Upper lobe of left lung (tissue), 6 donors: ENCODE results near the gene OCSTAMP. TPM values are rescaled to one million over a fixed set of nuclear protein-coding genes. Genes with fewer than 3 reads are reported as not detected.

Experiments used
- ATAC-seq, 2 donors: fragments of 200-7000 bp; cut with Tn5 transposase; one replicate each; pipeline ENCODE4 v1.9.1; 2022; ENCODE audit warnings: mild to moderate bottlenecking in 2 of 2, moderate library complexity in 2 of 2; ENCODE audit not compliant: low FRiP score in 2 of 2
- DNase-seq, 2 donors: peaks; one replicate each; pipeline ENCODE4 v3.0.0-alpha.2; 2019 to 2020
- H3K27ac ChIP-seq, 4 donors: fragments of 200-600 bp; sonication (generic); one replicate each; pipeline ENCODE4 v1.5.1; 2016 to 2019
- H3K27me3 ChIP-seq, 4 donors: fragments of 200-600 bp; sonication (generic); one replicate each; pipeline ENCODE4 v1.5.1; 2017 to 2019
- H3K36me3 ChIP-seq, 4 donors: fragments of 200-600 bp; sonication (generic); one replicate each; pipeline ENCODE4 v1.5.1; 2016 to 2019
- H3K4me1 ChIP-seq, 4 donors: fragments of 200-600 bp; sonication (generic); one replicate each; pipeline ENCODE4 v1.5.1; 2018 to 2019
- H3K4me3 ChIP-seq, 4 donors: fragments of 200-600 bp; sonication (generic); one replicate each; pipeline ENCODE4 v1.5.1; 2017 to 2019; ENCODE audit warnings: mild to moderate bottlenecking in 2 of 4, moderate library complexity in 1 of 4
- H3K9me3 ChIP-seq, 4 donors: fragments of 200-600 bp; sonication (generic); one replicate each; pipeline ENCODE4 v1.5.1; 2018 to 2019
- CTCF ChIP-seq, 6 experiments: fragments of 450-650 bp in 4 of 6; fragments of 200-600 bp in 2 of 6; sonication (generic) in 2 of 6; IDR thresholded peaks; one replicate each; pipeline ENCODE4 v1.5.1; 2016 to 2019; ENCODE audit warnings: antibody characterized with exemption in 6 of 6
- EP300 ChIP-seq, 4 donors: sonication (generic); formaldehyde crosslinking; IDR thresholded peaks; one replicate each; pipeline ENCODE4 v1.5.1; 2017; ENCODE audit warnings: antibody characterized with exemption in 4 of 4, control low read depth in 2 of 4
- POLR2A ChIP-seq, 4 donors: fragments of 450-650 bp; IDR thresholded peaks; one replicate each; pipeline ENCODE4 v1.5.1; 2016 to 2017; ENCODE audit warnings: antibody characterized with exemption in 4 of 4, mild to moderate bottlenecking in 2 of 4
- POLR2AphosphoS5 ChIP-seq, 2 donors: sonication (generic); formaldehyde crosslinking; IDR thresholded peaks; one replicate each; pipeline ENCODE4 v1.5.1; 2017; ENCODE audit warnings: antibody characterized with exemption in 2 of 2
- WGBS, 2 donors: methylation state at CpG; one replicate each; pipeline ENCODE4 v1.1.5; 2017 to 2018; 5-methylcytosine and 5-hydroxymethylcytosine counted together
- total RNA-seq, 6 donors: library from RNA; depleted of rRNA in 4 of 6; stranded (reverse); fragments of >200 nt in 4 of 6; gene quantifications; one replicate each; pipeline versions ENCODE4 v1.1.0 to v1.2.1, GENCODE V29; 2016 to 2021
- donor health status: DM: no; HTN: no; CAD: no; lungs with moderate emphysema.
- donor health status: DM: no; HTN: yes; CAD: no; lungs with severe emphysema.

The OCSTAMP gene
- total RNA-seq, 6 donors from 2014 or later, result not detected

- TF ChIP-seq POLR2A (IDR thresholded peaks at IDR 0.05), result no peak
- TF ChIP-seq EP300 (IDR thresholded peaks at IDR 0.05), result no peak
- no peak for TF ChIP-seq CTCF (IDR thresholded peaks at IDR 0.05)
- no peak for TF ChIP-seq POLR2AphosphoS5 (IDR thresholded peaks at IDR 0.05)
- Histone ChIP-seq H3K4me3 (no peak overlapping the region), H3K36me3 (no peaks in the 10 kb centered on the region), H3K4me1 (no peaks in the 10 kb centered on the region), H3K9me3 (no peaks in the 10 kb centered on the region), H3K27me3 (no peaks in the 10 kb centered on the region), H3K27ac (no peak overlapping the region)
- ATAC-seq (no peak), DNase-seq (no peak)
- 96 to 98% methylated on average over 5 of the region's 5 CpGs for WGBS, 2 donors
Observed at GRCh38 chr20:46586724-46587123, 36.3 kb upstream of the OCSTAMP start.

GRCh38 chr20:46584508-46584907 lies 34.1 kb upstream of the OCSTAMP start:
- Histone ChIP-seq H3K9me3 (no peaks in the 10 kb centered on the region), H3K4me3 (no peak overlapping the region), H3K36me3 (no peaks in the 10 kb centered on the region), H3K4me1 (no peaks in the 10 kb centered on the region), H3K27ac (no peak overlapping the region), H3K27me3 (no peaks in the 10 kb centered on the region)
- DNase-seq (no peak), ATAC-seq (no peak)
- no peak for TF ChIP-seq POLR2AphosphoS5 (IDR thresholded peaks at IDR 0.05)
- TF ChIP-seq EP300 (IDR thresholded peaks at IDR 0.05), result no peak
- TF ChIP-seq CTCF (IDR thresholded peaks at IDR 0.05), result no peak
- no peak for TF ChIP-seq POLR2A (IDR thresholded peaks at IDR 0.05)
- WGBS, 2 donors, result 51 to 54% methylated on average over 2 of the region's 2 CpGs

- no peak overlapping the region for H3K27ac ChIP-seq
- 73 to 79% methylated on average over 13 to 17 of the region's 17 CpGs for WGBS, 2 donors
- TF ChIP-seq CTCF (IDR thresholded peaks at IDR 0.05) (no peak), POLR2A (IDR thresholded peaks at IDR 0.05) (no peak), POLR2AphosphoS5 (IDR thresholded peaks at IDR 0.05) (no peak), EP300 (IDR thresholded peaks at IDR 0.05) (no peak)
- no peak overlapping the region for H3K4me3 ChIP-seq
- no peaks in the 10 kb centered on the region for H3K36me3 ChIP-seq
- H3K27me3 ChIP-seq, result no peaks in the 10 kb centered on the region
- no peak for DNase-seq
- H3K9me3 ChIP-seq, result no peaks in the 10 kb centered on the region
- H3K4me1 ChIP-seq, result no peaks in the 10 kb centered on the region
- no peak for ATAC-seq
Observed at GRCh38 chr20:46583411-46584214, 33.2 kb upstream of the OCSTAMP start.

- no peak for TF ChIP-seq CTCF (IDR thresholded peaks at IDR 0.05)
- TF ChIP-seq POLR2AphosphoS5 (IDR thresholded peaks at IDR 0.05), result no peak
- TF ChIP-seq EP300 (IDR thresholded peaks at IDR 0.05), result no peak
- TF ChIP-seq POLR2A (IDR thresholded peaks at IDR 0.05), result no peak
- no peak overlapping the region for H3K4me3 ChIP-seq
- no peaks in the 10 kb centered on the region for H3K27me3 ChIP-seq
- H3K27ac ChIP-seq, result no peak overlapping the region
- H3K4me1 ChIP-seq, result no peaks in the 10 kb centered on the region
- ATAC-seq (no peak), DNase-seq (no peak)
- WGBS, 2 donors, result 83 to 87% methylated on average over 5 of the region's 5 CpGs
- H3K9me3 ChIP-seq, result no peaks in the 10 kb centered on the region
- H3K36me3 ChIP-seq, result no peaks in the 10 kb centered on the region
Observed at GRCh38 chr20:46582648-46583047, 32.2 kb upstream of the OCSTAMP start.

GRCh38 chr20:46581391-46581790 lies 30.9 kb upstream of the OCSTAMP start:
- 74 to 83% methylated on average over 3 of the region's 3 CpGs for WGBS, 2 donors
- H3K4me1 ChIP-seq, result no peaks in the 10 kb centered on the region
- H3K9me3 ChIP-seq, result no peaks in the 10 kb centered on the region
- ATAC-seq (peak in 1 of 2 donors; percentile 24), DNase-seq (no peak)
- no peak overlapping the region for H3K27ac ChIP-seq
- TF ChIP-seq EP300 (IDR thresholded peaks at IDR 0.05), result no peak
- no peak for TF ChIP-seq POLR2AphosphoS5 (IDR thresholded peaks at IDR 0.05)
- TF ChIP-seq POLR2A (IDR thresholded peaks at IDR 0.05), result no peak
- H3K4me3 ChIP-seq, result no peak overlapping the region
- no peaks in the 10 kb centered on the region for H3K27me3 ChIP-seq
- H3K36me3 ChIP-seq, result no peaks in the 10 kb centered on the region
